GM20431 (cell line): ENCODE data around the gene ZC3H11A.
"Not testable (repeated sequence)": the region's sequence is repeated elsewhere in the genome, so short reads cannot be mapped to it uniquely, and the experiment has no call there.

Experiments used
- in situ Hi-C: fragments of 300-500 bp; cut with MseI, MboI; formaldehyde crosslinking; loops from one replicate; pipeline ENCODE4 v1.15.0; 2020; ENCODE audit warnings: low sequenced_read_pairs; ENCODE audit not compliant: unreplicated experiment

Gene ZC3H11A

GRCh38 chr1:203778146-203778545 lies 17.3 kb upstream of the ZC3H11A start:
- in situ Hi-C loops: no loop called here

DNA sequence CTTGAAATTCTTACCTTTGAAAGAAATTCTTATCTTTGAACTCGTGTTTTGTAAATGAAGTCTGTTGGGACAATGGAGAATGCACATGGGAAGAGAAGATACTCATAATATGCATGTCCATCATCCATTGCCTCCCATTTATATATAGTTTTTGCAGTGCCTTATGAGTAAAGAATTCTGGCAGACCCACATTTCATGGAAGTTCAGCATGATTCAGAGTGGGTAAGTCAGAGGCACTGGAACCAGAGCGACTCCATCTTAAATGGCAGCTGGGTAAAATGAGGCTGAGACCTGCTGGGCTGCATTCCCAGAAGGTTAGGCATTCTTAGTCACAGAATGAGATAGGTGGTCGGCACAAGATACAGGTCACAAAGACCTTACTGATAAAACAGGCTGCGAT lies 16.6 kb upstream of the ZC3H11A start:
- in situ Hi-C loops: no loop called here

DNA sequence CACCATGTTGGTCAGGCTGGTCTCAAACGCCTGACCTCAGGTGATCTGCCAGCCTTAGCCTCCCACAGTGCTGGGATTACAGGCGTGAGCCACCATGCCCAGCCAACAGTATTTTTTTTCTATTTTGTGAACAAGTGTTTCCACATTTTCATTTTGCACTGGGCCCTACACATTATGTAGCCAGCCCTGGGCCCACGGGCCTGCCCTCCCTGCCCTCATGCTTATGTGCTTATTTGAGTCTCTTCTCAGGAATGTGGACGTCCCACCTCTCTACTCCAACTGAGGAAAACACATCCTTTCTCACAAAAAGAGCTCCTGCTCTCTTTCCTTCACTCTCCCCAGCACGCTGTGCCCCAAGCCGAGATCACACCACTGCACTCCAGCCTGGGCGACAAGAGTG lies 13.5 kb upstream of the ZC3H11A start:
- in situ Hi-C loops: no loop called here

- in situ Hi-C loops: no loop called here
Measured at GRCh38 chr1:203789966-203790365, 5.5 kb upstream of the ZC3H11A start.

DNA sequence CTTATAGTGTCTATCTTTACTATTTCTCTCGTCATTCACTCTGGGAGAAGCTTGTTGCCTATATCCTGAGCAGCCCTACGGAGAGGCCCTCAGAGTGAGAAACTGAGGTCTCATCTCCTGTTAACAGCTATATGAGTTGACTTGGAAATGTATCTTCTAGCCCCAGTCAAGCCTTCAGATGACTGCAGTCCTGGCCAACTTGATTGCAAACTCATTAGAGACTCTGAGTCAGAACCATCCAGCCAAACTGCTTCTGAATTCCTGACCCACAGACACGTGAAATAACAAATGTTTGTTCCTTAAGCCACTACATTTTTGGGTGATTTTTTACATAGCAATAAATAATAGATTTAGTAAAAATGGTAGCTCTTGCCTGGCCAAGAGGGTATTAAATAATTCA lies 3.9 kb upstream of the ZC3H11A start:
- in situ Hi-C loops: no loop called here

- in situ Hi-C loops: no loop called here
Measured at GRCh38 chr1:203792486-203792885, 2.9 kb upstream of the ZC3H11A start.

DNA sequence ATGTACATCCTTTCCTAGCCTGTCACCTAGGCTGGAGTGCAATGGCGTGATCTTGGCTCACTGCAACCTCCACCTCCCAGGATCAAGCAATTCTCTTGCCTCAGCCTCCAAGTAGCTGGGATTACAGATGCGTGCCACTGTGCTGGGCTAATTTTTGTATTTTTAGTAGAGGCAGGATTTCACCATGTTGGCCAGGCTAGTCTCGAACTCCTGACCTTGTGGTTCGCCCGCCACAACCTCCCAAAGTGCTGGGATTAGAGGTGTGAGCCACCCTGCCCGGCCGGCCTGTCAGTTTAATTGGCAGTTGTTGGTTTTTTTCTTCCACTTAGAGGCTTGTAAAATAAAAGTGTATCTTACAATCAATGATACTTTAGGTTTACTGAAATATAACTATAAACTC lies 1.9 kb upstream of the ZC3H11A start:
- in situ Hi-C loops: not testable (repeated sequence)

GRCh38 chr1:203794764-203795440 lies 521 bp upstream of the ZC3H11A start:
- in situ Hi-C loops: no loop called here

DNA sequence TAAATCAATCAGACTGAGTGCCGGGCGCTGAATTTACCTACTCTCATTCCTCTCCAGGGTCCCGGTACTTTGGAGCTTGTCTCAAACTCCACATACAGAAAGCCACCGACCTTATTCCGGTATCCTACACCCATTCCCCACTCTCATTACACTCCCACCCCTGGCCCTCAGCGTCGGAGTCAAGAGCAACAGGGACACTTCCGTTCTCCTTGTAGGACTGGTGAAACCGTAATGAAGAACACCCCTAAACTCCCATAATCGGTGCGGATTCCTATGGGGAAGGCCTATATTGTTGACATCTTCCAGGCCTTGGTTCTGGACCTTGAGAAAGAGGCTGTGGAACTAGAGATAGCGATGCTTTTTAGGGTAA lies 798 bp downstream of the ZC3H11A start:
- in situ Hi-C loops: no loop called here

- in situ Hi-C loops: no loop called here
Measured at GRCh38 chr1:203797216-203797615, 1.8 kb downstream of the ZC3H11A start.

DNA sequence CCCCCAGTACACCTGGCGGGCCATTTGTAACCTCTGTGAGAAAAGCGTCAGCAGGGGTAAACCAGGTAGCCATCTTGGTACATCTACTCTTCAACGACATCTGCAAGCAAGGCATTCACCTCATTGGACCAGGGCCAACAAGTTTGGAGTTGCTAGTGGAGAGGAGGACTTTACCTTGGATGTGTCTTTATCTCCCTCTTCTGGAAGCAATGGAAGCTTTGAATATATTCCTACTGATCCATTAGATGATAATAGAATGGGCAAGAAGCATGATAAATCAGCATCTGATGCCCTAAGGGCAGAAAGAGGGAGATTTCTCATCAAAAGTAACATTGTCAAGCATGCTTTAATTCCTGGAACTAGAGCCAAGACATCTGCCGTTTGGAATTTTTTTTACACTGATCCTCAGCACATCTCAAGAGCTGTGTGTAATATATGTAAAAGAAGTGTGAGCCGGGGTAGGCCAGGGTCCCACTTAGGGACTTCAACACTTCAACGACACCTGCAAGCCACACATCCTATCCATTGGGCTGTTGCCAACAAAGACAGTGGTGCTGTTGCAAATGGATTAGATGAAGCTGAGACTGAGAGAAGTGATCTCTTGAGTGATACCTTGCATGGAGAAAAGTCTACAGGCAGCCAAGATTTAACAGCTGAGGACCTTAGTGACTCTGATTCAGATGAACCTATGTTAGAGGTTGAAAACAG lies 2.7 kb downstream of the ZC3H11A start:
- in situ Hi-C loops: no loop called here

DNA sequence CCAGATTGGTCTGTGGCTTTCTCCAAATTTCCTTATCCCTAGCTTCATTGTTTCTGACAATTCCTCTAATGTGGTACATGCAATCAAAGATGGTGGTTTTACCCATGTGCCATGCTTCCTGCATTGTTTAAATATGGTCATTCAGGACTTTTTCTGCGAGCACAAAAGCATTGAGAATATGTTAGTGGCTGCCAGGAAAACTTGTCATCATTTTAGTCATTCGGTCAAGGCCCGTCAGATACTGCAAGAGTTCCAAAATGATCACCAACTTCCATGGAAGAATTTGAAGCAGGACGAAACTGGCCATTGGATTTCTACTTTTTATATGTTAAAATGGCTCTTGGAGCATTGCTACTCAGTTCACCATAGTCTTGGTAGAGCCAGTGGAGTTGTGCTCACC lies 3.7 kb downstream of the ZC3H11A start:
- in situ Hi-C loops: no loop called here

- in situ Hi-C loops: no loop called here
Measured at GRCh38 chr1:203799971-203800370, 4.5 kb downstream of the ZC3H11A start.

- in situ Hi-C loops: no loop called here
Measured at GRCh38 chr1:203805689-203806088, 10.3 kb downstream of the ZC3H11A start.

GRCh38 chr1:203807196-203807595 lies 11.8 kb downstream of the ZC3H11A start:
- in situ Hi-C loops: no loop called here

GRCh38 chr1:203813581-203814341 lies 18.3 kb downstream of the ZC3H11A start:
- in situ Hi-C loops: no loop called here

- in situ Hi-C loops: no loop called here
Measured at GRCh38 chr1:203818399-203818798, 23.0 kb downstream of the ZC3H11A start.

- in situ Hi-C loops: no loop called here
Measured at GRCh38 chr1:203823306-203823705, 27.9 kb downstream of the ZC3H11A start.

- in situ Hi-C loops: no loop called here
Measured at GRCh38 chr1:203826175-203826574, 30.8 kb downstream of the ZC3H11A start.

DNA sequence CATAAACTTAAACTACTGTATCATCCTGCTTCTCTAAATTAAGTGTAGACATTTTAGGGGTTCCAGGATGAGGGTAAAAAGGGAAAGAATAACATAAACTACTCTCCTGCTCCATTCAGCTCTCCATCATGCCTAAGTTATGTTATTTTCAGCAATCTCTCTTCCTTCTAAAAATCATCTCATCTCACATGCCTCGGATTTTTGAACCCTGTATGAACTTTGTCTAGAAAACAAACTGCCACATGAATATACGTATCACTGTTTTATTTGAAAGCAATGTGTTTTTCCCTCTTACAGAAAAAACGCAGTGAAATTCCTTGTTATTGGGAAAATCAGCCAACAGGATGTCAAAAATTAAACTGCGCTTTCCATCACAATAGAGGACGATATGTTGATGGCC lies 32.6 kb downstream of the ZC3H11A start:
- in situ Hi-C loops: no loop called here

DNA sequence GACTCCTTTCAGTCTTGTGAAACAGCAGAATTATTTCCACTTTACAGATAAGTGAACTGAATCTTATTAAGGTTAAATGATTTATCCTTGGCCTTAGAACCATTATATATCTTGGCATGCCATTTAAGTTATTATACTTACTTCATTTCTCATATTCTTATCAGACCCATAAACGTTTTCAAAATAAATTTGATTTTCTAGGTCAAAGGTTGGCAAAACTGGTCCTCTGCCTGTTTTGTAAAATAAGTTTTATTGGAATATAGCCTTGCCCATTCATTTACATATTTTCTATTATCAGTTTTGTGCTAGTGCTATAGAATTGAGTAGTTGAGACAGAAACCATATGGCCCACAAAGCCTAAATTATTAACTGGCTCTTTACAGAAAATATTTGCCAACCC lies 33.1 kb downstream of the ZC3H11A start:
- in situ Hi-C loops: no loop called here
